HCT116 (cell line): ENCODE results near the gene PLD5.

ENCODE experiments used
- CTCF ChIP-seq, 3 experiments: fragments of 200-600 bp in 1 of 3; sonication (generic) in 1 of 3; IDR thresholded peaks in 2 of 3; conservative IDR thresholded peaks in 1 of 3; 2 replicates each; pipeline ENCODE4 v1.5.1; 2012 to 2017; ENCODE audit warnings: low read depth in 2 of 3, low read length in 2 of 3, antibody characterized with exemption in 1 of 3, borderline replicate concordance in 1 of 3, control low read depth in 1 of 3, mild to moderate bottlenecking in 1 of 3, mixed read lengths in 1 of 3, mixed run types in 1 of 3, moderate library complexity in 1 of 3; ENCODE audit not compliant: insufficient read depth in 1 of 3
- EGR1 ChIP-seq: IDR thresholded peaks from 2 replicates; pipeline ENCODE4 v1.6.1; 2012; ENCODE audit warnings: low read depth
- EZH2 ChIP-seq: fragments of 200-600 bp; sonication (generic); IDR thresholded peaks from 2 replicates; pipeline ENCODE4 v1.6.1; 2017; ENCODE audit warnings: antibody characterized with exemption, mixed run types
- EZH2phosphoT487 ChIP-seq: fragments of 200-600 bp; IDR thresholded peaks from 2 replicates; pipeline ENCODE4 v1.6.1; 2018; ENCODE audit warnings: antibody characterized with exemption, borderline replicate concordance
- POLR2A ChIP-seq: IDR thresholded peaks from 2 replicates; pipeline ENCODE4 v1.7.0; 2011; ENCODE audit warnings: borderline replicate concordance; ENCODE audit not compliant: insufficient read depth, insufficient read length; ENCODE audit errors: extremely low read depth
- POLR2AphosphoS5 ChIP-seq: IDR thresholded peaks from 2 replicates; pipeline ENCODE4 v1.6.1; 2011; ENCODE audit warnings: mild to moderate bottlenecking, low read depth, low read length, moderate library complexity
- TCF7L2 ChIP-seq: IDR thresholded peaks from 2 replicates; pipeline ENCODE4 v1.7.0; 2011; ENCODE audit warnings: borderline replicate concordance, inconsistent platforms; ENCODE audit not compliant: insufficient read depth, insufficient read length; ENCODE audit errors: extremely low read depth
- YY1 ChIP-seq: IDR thresholded peaks from 2 replicates; pipeline ENCODE4 v1.6.1; 2011; ENCODE audit warnings: low read length, low read depth, moderate library complexity, mild to moderate bottlenecking; ENCODE audit not compliant: insufficient replicate concordance; ENCODE audit errors: extremely low read depth
- ZBTB33 ChIP-seq: IDR thresholded peaks from 2 replicates; pipeline ENCODE4 v1.6.1; 2011; ENCODE audit warnings: mild to moderate bottlenecking, low read length, moderate library complexity; ENCODE audit not compliant: insufficient replicate concordance; ENCODE audit errors: extremely low read depth
- ZNF274 ChIP-seq: fragments of 200-500 bp; sonication (Bioruptor generic); IDR thresholded peaks from 2 replicates; pipeline ENCODE4 v1.6.1; 2014; ENCODE audit warnings: mild to moderate bottlenecking, low read depth, low read length, inconsistent platforms
- TF ChIP-seq, protein P1 (sequence below): IDR thresholded peaks from 2 replicates; pipeline ENCODE4 v1.6.1; 2012; ENCODE audit warnings: low read depth

GRCh38 chr1:242062271-242062670 lies 462.2 kb downstream of the PLD5 start:
- TF ChIP-seq EZH2 (no peak), CTCF (IDR thresholded peaks at IDR 0.05 in 2 of 3, conservative IDR thresholded peaks at IDR 0.05 in 1 of 3; ENCODE audit: borderline replicate concordance in 1 of 3, insufficient read depth in 1 of 3, low read depth in 2 of 3, low read length in 2 of 3) (no peak), POLR2A (no peak), POLR2AphosphoS5 (no peak), ZNF274 (no peak), EGR1 (no peak), EZH2phosphoT487 (no peak), ZBTB33 (no peak), TCF7L2 (no peak), YY1 (no peak)
- TF ChIP-seq, protein P1, sequence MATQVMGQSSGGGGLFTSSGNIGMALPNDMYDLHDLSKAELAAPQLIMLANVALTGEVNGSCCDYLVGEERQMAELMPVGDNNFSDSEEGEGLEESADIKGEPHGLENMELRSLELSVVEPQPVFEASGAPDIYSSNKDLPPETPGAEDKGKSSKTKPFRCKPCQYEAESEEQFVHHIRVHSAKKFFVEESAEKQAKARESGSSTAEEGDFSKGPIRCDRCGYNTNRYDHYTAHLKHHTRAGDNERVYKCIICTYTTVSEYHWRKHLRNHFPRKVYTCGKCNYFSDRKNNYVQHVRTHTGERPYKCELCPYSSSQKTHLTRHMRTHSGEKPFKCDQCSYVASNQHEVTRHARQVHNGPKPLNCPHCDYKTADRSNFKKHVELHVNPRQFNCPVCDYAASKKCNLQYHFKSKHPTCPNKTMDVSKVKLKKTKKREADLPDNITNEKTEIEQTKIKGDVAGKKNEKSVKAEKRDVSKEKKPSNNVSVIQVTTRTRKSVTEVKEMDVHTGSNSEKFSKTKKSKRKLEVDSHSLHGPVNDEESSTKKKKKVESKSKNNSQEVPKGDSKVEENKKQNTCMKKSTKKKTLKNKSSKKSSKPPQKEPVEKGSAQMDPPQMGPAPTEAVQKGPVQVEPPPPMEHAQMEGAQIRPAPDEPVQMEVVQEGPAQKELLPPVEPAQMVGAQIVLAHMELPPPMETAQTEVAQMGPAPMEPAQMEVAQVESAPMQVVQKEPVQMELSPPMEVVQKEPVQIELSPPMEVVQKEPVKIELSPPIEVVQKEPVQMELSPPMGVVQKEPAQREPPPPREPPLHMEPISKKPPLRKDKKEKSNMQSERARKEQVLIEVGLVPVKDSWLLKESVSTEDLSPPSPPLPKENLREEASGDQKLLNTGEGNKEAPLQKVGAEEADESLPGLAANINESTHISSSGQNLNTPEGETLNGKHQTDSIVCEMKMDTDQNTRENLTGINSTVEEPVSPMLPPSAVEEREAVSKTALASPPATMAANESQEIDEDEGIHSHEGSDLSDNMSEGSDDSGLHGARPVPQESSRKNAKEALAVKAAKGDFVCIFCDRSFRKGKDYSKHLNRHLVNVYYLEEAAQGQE = no peak
